HL-60 (cell line): Measurements from ENCODE around the gene ADAMTSL5.

Source experiments
- DNase-seq, 2 experiments: peaks; one replicate each; pipeline ENCODE4 v3.0.0-alpha.2; 2010 to 2020; ENCODE audit warnings: low read depth in 1 of 2, low spot score in 1 of 2
- H3K27ac ChIP-seq: fragments of 250-450 bp; sonication (Bioruptor Pico); replicated peaks from 2 replicates; pipeline ENCODE4 v1.5.1; 2020; ENCODE audit warnings: mild to moderate bottlenecking, moderate library complexity
- H3K27me3 ChIP-seq: fragments of 250-450 bp; sonication (Bioruptor Pico); 2 replicates; pipeline ENCODE4 v1.5.1; 2021; ENCODE audit warnings: mild to moderate bottlenecking, moderate library complexity; ENCODE audit not compliant: insufficient read depth, poor library complexity, severe bottlenecking
- H3K4me3 ChIP-seq: replicated peaks from 2 replicates; pipeline ENCODE4 v1.5.1; 2011; ENCODE audit warnings: mild to moderate bottlenecking, control low read depth, low read length; ENCODE audit not compliant: insufficient read depth
- GABPA ChIP-seq: IDR thresholded peaks from 2 replicates; pipeline ENCODE4 v1.6.1; 2012; ENCODE audit warnings: low read depth
- POLR2AphosphoS5 ChIP-seq: IDR thresholded peaks from 2 replicates; pipeline ENCODE4 v1.6.1; 2012; ENCODE audit warnings: low read depth
- REST ChIP-seq: IDR thresholded peaks from 2 replicates; pipeline ENCODE4 v1.6.1; 2012; ENCODE audit warnings: low read depth; ENCODE audit not compliant: insufficient replicate concordance
- SPI1 ChIP-seq: IDR thresholded peaks from 2 replicates; pipeline ENCODE4 v1.6.1; 2012; ENCODE audit warnings: low read depth, mild to moderate bottlenecking, borderline replicate concordance
- TF ChIP-seq, protein P1 (sequence below): IDR thresholded peaks from one replicate; pipeline ENCODE4 v1.5.1; 2011; ENCODE audit warnings: low read length, control low read depth, inconsistent platforms; ENCODE audit not compliant: insufficient read depth

Gene ADAMTSL5

GRCh38 chr19:1475751-1476437 is 36.9 kb downstream of the ADAMTSL5 start:
- TF ChIP-seq GABPA (no peak), REST (no peak), POLR2AphosphoS5 (no peak), SPI1 (no peak)
- TF ChIP-seq, protein P1, sequence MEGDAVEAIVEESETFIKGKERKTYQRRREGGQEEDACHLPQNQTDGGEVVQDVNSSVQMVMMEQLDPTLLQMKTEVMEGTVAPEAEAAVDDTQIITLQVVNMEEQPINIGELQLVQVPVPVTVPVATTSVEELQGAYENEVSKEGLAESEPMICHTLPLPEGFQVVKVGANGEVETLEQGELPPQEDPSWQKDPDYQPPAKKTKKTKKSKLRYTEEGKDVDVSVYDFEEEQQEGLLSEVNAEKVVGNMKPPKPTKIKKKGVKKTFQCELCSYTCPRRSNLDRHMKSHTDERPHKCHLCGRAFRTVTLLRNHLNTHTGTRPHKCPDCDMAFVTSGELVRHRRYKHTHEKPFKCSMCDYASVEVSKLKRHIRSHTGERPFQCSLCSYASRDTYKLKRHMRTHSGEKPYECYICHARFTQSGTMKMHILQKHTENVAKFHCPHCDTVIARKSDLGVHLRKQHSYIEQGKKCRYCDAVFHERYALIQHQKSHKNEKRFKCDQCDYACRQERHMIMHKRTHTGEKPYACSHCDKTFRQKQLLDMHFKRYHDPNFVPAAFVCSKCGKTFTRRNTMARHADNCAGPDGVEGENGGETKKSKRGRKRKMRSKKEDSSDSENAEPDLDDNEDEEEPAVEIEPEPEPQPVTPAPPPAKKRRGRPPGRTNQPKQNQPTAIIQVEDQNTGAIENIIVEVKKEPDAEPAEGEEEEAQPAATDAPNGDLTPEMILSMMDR, result no peak
- no peak for DNase-seq
- no peak overlapping the region for H3K27ac ChIP-seq
- H3K27me3 ChIP-seq, result peaks cover 15% of the 10 kb centered on the region
- no peak overlapping the region for H3K4me3 ChIP-seq

GRCh38 chr19:1474765-1475351 is 38.0 kb downstream of the ADAMTSL5 start:
- Histone ChIP-seq H3K27ac (no peak overlapping the region), H3K4me3 (no peak overlapping the region), H3K27me3 (peaks cover 25% of the 10 kb centered on the region)
- no peak for DNase-seq
- no peak for TF ChIP-seq POLR2AphosphoS5
- TF ChIP-seq REST, result no peak
- TF ChIP-seq, protein P1, result no peak
- TF ChIP-seq GABPA, result no peak
- no peak for TF ChIP-seq SPI1

- TF ChIP-seq GABPA (no peak), REST (no peak), SPI1 (no peak), POLR2AphosphoS5 (no peak)
- TF ChIP-seq, protein P1, result no peak
- H3K4me3 ChIP-seq, result no peak overlapping the region
- H3K27me3 ChIP-seq, result peaks cover 27% of the 10 kb centered on the region
- no peak for DNase-seq
- H3K27ac ChIP-seq, result no peak overlapping the region
These were observed 38.6 kb downstream of the ADAMTSL5 start for GRCh38 chr19:1474011-1474764.
